ENCODE measurements around the gene EHD4.

Gene EHD4

DNA sequence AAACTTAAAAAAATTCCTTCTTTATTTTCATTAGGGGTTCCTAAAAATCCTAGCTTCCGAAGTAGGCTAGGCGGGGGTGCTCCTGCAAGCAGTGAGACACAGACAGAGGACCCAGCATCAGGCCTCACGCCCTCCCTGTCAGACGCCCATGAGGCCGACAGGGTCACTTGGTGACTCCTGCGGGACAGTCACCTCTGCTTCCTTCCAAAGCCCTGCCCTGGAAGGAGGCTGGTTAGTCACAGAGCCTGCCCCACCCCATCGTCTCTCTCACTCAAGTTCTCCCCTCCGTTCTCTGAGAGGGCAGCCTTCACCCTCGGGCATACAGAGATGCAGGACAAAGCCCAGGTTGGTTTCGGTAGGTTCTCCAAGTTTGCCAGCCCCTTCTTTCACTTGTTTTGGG is 38.6 kb downstream of the EHD4 start:
- no peak for DNase-seq

GRCh38 chr15:41933326-41933725 is 39.0 kb downstream of the EHD4 start:
- no peak for DNase-seq

DNA sequence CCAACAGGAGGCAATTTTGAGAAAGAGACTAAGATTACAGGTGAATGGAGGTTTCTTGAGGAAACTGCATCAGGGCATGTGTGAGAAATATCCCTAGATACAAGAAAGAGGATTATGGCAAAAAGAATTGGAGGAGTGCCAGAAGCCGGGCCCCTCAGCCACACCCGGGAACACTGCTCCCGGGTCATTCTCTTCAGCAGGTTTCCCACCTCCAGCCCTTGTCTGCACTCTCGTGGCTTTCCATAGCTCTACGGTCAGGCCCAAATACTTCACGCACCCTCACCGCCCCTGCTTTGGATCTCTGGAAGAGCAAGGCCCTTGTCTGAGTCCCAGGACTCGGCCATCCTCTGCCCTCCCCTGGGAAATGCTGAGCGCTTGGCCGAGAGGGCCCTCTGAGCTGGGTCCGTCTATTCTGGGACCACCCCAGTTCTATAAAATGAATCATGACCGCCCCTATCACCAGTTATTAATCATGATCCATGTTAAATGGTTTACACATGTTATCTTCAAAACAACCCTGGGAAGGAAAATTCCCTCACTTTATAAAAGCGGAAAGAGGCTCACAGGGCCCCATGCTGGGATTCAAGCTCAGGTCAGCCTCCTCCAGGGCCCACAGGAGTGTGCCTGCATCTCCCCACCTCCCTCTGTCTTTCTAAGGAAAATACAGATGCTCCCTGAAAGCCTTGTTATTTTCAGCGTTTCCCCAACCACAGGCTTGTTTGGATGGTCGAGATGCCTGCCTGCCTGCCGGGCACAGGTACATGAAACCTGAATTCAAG is 39.7 kb downstream of the EHD4 start:
- DNase-seq = no peak

DNA sequence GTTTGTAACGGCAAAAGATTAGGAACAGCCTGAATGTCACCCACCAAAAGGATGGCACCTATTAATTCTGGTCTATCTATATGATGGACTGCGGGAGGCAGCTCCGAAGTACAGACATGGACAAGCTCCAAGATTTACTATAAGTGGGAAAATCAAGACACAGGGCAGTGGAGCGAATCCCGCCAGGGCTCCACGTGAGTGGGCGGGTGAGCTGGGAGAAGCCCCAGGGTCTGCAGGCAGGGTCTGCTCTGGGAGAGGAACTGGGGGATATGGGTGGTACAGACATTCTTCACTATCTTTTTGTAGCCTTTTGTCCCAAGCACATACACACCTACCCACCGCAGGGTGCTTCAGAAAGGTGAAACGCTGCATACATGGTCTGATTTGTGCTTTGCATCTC is 40.3 kb downstream of the EHD4 start:
- no peak for DNase-seq

- no peak for DNase-seq
These were observed 41.5 kb downstream of the EHD4 start for GRCh38 chr15:41930867-41931222.

- DNase-seq = no peak
These were observed 42.0 kb downstream of the EHD4 start for GRCh38 chr15:41930221-41930866.

DNA sequence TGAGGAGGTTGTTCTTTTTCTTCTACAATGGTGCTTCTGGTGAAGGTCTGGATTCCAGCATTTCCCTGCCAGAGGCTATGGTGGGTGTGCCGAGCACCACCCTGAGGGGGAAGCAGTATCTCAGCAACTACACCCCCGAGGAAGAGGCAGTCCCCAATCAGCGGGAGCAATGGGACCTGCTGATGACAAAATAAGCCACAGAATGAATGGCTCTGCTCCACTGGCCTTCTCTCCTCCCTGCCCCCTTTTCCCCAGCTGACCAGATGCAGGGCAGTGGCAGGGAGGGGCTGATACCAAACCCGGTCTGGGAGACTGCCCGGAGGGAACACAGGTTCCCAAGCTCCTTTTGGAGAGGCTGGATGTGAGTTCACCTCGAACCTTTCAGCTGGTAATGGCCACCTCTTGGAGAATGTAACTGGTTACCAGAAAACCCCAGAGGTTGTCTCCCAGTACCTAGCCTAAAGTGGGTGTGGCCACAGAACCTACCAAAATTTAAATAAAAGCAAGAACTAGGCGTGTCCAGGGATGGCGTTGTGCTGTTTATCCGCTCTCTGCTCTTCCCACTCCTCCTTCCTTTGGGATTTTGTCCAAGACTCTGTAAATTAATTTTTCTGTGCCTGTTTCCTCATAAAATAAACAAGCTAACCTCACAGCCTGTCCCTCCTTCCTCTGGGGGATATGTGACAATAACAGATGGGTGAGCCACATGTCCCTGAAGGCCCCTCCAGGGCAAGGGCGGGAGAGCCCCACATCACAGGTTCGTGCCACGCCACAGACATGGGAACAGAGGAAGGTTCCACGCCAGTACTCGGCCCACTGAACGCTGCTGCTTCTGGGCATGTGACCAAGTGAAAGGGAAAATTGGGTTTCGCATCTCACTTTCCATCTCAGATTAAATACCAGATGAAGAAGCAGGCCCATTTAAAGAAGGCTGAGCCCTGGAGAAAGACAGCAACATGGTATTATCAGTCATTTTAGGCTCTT is 43.4 kb downstream of the EHD4 start:
- DNase-seq = peak; percentile 34

DNA sequence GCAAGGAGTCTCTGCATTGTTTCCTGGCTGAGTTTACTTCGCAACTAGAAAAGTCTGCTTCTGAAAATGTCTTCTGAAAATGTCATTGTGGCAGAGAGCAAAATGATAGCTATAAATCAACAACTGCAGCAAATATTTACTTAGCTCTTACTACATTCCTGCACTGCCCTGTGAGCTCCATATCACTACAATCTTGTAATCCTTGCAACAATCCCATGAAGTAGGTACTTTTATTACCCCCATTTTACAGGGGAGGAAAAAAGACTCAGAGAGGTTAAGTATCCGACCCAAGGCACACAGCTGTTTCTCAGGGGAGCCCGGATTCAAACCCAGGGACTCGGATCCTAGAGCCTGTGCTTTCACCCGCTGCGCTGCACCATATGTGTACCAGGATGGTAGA is 44.3 kb downstream of the EHD4 start:
- no peak for DNase-seq

DNA sequence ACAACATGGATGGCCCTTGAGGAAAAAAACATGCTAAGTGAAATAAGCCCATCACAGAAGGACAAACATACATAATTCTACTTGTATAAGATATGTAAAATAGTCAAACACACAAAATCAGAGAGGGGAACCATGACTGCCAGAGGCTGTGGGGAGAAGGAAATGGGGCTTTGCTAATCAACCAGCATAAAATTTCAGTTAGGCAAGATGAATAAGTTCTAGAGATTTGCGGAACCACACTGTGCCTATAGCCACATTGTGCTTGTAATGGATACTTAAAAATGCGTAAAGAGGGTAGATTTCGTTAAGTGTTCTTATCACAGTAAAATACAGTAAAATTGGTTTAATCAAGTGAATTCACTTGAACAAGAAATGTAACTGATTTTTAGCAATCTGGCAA is 44.8 kb downstream of the EHD4 start:
- no peak for DNase-seq

DNA sequence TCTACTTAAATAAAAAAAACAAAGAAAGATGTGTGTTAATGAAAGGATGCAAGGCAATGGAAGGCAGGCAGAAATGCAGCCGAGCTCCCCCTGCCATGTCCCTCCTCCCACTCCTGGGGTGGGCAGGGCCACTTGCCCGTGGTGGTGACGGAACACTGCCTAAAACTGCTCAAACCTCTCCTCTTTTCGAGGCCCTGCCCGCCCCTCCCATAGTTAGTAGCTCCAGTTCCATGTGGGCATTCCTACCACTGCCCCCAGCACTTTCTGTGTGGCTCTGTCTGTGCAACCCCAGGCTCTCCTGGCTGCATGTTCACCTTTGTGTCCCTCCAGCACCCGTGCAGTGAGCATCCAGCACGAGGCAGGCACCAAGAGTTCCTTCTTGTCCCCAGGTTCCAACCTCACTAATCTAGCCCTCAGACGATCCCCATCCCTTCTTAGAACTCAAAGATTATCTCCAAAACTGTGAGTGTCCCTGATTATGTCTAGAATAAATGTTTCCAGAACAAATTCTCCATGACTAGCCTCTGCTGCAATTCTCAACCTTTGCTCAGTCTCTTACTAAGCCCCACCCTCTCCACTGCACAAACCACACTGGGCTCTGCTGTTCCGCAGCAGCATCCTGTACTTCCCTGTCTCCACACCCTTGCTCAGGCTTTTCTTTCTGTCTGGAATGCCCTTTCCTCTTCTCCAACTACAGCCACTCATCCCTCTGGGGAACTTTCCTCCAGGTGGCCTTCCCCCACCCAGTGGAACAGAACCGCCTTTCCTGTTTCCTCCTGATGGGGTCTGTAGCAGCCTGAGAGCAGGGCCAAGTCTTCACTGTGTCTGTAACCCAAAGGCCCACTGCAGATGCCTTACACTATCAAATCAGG is 45.9 kb downstream of the EHD4 start:
- no peak for DNase-seq

DNA sequence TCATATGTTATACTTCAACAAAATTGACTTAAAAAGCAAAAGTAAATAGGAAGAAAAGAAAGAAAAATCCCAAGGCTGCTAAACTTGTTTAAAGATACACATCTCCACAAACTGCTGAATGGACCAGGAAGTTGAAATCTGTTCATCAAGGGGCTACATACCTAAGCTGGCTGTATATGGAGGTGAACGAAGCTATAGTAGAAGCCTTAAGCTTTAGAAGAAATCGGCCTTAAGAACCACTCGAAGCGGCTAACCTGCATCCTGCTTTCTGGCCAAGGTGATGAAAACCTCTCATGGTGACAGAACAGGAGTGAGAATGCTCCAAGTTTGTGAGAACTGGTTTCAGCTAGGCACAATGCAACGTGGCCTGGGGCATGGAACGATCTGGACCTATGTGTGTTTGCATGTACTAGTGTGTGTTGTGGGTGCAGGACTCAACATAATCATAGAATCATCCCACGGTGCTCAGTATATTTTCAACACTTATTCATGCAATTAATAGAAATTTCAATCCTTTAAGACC is 47.2 kb downstream of the EHD4 start:
- DNase-seq = no peak

DNA sequence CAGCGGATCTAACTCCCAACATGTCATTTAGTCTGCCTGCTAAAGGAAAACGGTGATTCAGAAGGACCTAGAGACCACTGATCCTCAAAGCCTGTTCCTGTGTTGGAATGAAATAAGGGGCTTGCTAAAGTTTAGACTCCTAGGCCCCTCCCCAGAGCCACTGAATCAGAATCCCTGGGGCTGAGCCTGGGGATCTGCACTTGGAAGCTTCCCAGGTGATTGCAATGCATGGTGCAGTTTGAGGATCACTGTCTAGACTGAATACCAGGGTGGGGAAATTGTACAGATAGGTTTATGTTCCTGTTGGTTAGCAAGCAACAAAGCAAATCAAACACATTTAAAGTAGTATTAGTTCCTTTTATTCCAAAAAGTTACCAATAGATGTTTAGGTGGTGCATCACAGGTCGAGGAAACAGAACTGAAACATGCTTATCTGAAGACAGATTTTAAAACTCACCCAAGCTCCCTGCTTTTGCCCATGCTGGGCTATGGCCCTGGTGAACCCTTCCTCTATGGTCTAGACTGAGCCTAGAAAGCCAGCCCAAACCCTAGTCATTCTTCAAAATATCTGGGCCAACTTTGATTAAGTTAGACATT is 48.9 kb downstream of the EHD4 start:
- DNase-seq = no peak

GRCh38 chr15:41922353-41922752 is 50.0 kb downstream of the EHD4 start:
- no peak for DNase-seq

GRCh38 chr15:41921639-41922038 is 50.7 kb downstream of the EHD4 start:
- no peak for DNase-seq

DNA sequence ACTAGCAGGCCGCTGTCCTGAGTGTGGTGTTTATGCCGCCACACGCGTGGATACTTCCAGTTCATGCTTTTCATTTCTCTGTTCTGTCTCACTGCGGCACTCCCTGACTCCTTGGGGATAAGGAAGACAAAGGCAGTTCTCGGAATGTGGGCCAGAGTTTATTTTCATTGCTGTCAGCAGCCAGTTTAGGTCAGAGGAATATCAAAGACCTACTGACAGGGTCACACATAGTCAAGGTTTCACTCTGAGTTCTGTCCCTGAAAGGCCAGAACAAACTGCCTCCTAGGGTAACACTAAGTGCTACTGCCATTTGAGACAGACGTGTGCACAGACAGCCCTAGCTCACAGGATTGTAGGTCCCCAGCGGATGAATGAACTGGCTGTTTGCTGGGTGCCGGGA is 51.2 kb downstream of the EHD4 start:
- DNase-seq = no peak

DNA sequence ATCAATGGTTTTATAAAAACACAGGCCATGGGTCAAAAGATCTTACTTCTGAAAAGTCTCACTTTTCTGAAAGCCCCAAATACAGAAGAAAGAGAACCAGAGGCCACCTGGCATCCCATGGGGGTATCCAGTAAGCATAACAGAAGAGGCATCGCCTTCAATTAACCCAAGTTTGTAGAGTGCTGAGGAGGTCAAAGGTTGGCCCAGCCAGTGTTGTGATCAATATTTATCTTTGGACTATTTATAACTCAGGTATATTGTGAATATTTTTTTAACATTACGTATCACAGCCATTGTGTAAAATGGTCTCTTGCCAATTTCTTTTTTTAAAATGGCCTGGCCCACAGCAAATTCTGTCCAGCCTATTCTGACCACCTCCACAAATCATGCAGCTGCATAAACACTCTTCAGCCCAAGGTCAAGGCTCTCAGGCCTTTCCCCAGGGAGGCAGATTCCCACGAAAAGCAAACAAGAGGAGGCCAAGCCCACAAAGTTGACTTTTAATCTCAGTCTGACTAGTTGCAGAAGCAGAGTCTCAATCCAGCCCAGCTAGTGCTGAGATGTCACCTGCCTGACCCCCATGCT is 52.3 kb downstream of the EHD4 start:
- DNase-seq = no peak

- no peak for DNase-seq
These were observed 53.0 kb downstream of the EHD4 start for GRCh38 chr15:41919201-41919820.

- no peak for DNase-seq
These were observed 53.7 kb downstream of the EHD4 start for GRCh38 chr15:41918506-41919126.

DNA sequence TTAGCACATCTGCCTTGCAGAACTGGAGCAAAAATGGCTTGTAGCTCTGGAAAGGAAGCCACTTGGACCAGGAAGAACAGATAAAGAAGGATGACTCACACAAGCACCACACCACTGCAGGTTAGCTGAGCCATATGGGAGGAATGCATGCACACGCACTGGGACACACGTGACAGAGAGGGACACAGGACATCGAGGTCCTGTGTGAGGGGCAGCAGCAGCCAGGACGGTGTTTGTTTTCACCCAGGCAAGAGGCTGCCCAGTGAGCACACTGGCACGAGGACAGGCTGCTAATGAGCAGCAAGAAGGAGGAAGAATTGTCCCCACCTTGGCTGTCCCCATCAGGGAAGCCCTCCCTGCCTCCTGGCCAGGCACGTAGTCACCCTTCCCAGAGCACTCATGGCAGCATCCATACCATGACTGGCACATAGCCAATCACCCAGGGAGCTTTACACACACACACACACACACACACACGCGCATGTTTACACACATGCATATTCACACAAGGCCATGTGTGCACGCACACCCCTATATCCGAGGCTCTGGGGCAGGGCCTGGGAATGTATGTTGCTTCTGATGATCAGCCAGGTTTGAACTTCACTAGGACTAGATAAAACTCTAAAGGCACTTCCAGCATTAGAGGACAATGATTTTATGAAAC is 54.5 kb downstream of the EHD4 start:
- DNase-seq = no peak
